ENCODE measurements around the gene TBXT.
A peak's percentile ranks its signal among the peaks of the same experiment; 100 is the strongest.

TBXT gene

DNA sequence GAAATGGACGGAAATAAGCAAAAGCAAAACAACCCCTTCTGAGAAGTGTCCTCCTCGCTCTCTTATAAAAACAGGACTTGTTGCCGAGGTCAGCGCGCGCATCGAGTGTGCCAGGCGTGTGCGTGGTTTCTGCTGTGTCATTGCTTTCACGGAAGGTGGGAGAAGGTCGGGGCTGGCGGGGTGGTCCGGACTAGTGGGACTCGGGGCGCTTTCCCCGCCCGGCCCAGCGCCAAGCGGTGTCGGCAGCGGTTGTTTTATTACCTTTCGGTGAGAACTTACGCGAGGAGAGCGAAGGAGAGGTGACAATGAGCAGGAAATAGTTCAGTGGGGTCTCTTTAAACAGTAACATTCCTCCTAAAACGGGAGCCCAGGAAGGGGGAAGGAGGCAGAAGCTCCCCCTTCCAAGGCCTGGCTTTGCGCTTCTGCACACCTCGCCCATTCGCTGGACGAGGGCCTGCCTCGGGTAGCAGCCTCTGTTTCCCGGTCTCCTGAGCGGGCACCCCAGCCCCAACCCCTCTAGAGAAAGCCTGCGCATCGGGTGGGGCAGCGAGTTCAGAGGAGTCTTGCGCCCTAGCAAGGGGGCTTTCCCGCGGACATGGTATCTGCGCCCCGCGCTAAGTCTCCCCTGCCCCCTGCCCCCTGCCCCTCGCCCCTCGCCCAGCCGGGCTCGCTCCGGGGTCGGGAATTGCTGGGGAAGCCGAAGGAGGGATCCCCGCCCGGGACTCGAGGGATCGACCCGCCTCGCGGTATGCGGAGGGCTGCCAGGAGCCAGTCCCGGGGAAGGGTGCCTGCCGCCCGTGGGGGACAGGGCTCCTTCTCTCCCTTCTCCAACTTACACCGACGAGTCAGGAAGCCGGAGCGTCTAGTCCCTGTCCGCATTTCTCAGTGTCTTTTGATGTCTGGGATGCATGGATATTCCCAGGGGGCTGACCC is 1.2 kb upstream of the TBXT start:
- no peaks in the 10 kb centered on the region for H3K9me3 ChIP-seq (ENCODE audit: insufficient read depth, low read depth, low read length)
- H3K36me3 ChIP-seq (ENCODE audit: insufficient read depth, low read depth, low read length) = no peaks in the 10 kb centered on the region
- peak overlapping the region; percentile 70 for H3K4me3 ChIP-seq (ENCODE audit: low read length)
- H3K27ac ChIP-seq (ENCODE audit: low read length) = no peak overlapping the region
- peaks cover 16% of the 10 kb centered on the region; the same call in 1 of the 2 replicates for H3K4me1 ChIP-seq (ENCODE audit: insufficient read depth, low read length)
- H3K9ac ChIP-seq (ENCODE audit: low read depth, low read length) = no peak overlapping the region
- H3K27me3 ChIP-seq (ENCODE audit: insufficient read depth, low read length) = peaks cover 100% of the 10 kb centered on the region

DNA sequence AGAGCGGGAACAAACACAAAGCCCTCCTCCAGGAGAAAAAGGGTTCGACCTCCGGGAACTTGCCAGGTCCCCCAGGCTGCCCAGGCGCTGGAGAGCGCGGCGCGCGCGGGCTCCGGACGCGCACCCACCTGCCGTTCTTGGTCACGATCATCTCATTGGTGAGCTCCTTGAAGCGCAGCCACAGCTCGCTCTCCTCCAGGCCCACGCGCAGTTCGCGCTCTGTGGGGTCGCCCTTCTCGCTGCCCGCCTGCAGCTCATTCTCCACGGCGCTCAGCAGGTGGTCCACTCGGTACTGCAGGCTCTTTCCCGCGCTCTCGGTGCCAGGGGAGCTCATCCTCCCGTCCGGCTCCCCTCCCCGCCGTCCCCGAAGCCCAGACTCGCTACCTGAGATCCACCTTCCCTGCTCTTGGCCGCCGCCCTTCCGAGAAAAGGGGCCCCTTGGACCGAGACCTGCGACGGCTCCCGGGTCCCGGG is 356 bp downstream of the TBXT start:
- Histone ChIP-seq H3K27me3 (ENCODE audit: insufficient read depth, low read length) (peaks cover 100% of the 10 kb centered on the region), H3K9ac (ENCODE audit: low read depth, low read length) (no peak overlapping the region), H3K36me3 (ENCODE audit: insufficient read depth, low read depth, low read length) (no peaks in the 10 kb centered on the region), H3K9me3 (ENCODE audit: insufficient read depth, low read depth, low read length) (no peaks in the 10 kb centered on the region), H3K4me3 (ENCODE audit: low read length) (peak overlapping the region; percentile 68), H3K27ac (ENCODE audit: low read length) (no peak overlapping the region), H3K4me1 (ENCODE audit: insufficient read depth, low read length) (peaks cover 7% of the 10 kb centered on the region; the same call in 1 of the 2 replicates)

DNA sequence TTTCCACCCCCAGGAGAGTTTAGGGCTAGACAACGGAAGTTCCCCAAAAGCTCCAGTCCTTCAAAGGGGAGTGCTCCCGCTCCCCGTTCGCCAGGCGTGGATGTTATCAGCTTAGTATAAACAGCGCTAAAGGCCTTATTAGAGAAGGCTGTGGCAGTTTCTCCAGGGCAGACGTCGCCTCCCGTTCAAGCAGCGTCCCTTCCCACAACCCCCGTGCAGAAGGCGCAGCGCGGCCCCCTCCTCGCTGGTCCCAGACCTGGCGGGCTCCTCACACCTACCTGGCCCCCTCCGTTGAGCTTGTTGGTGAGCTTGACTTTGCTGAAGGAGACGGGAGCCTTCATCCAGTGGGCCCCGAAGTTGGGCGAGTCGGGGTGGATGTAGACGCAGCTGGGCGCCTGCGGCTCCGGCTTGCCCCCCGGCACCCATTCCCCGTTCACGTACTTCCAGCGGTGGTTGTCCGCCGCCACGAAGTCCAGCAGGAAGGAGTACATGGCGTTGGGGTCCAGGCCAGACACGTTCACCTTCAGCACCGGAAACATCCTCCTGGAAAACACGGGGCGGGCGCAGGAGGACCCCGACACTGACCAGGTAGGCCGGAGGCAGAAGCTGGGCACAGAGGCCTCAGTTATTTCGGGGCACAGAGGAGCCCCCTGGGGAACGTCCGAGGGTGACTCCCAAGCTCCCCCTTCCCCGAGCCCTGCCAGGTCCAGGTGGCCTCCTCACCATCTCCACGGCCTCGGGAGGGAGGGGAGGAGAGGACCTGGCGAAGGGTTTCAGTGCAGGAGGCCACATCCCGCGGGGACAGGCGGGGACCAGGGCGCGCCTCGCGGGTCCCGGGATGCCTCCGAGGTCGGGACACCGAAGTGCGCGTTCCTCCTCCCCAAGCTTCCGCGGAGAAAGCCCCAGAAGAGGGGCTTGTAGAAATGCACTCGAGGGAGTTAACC is 1.1 kb downstream of the TBXT start:
- peaks cover 99% of the 10 kb centered on the region for H3K27me3 ChIP-seq (ENCODE audit: insufficient read depth, low read length)
- H3K4me1 ChIP-seq (ENCODE audit: insufficient read depth, low read length) = peaks cover 7% of the 10 kb centered on the region; the same call in 1 of the 2 replicates
- H3K4me3 ChIP-seq (ENCODE audit: low read length) = peak overlapping the region; percentile 68
- H3K27ac ChIP-seq (ENCODE audit: low read length) = no peak overlapping the region
- no peaks in the 10 kb centered on the region for H3K9me3 ChIP-seq (ENCODE audit: insufficient read depth, low read depth, low read length)
- no peaks in the 10 kb centered on the region for H3K36me3 ChIP-seq (ENCODE audit: insufficient read depth, low read depth, low read length)
- H3K9ac ChIP-seq (ENCODE audit: low read depth, low read length) = no peak overlapping the region

DNA sequence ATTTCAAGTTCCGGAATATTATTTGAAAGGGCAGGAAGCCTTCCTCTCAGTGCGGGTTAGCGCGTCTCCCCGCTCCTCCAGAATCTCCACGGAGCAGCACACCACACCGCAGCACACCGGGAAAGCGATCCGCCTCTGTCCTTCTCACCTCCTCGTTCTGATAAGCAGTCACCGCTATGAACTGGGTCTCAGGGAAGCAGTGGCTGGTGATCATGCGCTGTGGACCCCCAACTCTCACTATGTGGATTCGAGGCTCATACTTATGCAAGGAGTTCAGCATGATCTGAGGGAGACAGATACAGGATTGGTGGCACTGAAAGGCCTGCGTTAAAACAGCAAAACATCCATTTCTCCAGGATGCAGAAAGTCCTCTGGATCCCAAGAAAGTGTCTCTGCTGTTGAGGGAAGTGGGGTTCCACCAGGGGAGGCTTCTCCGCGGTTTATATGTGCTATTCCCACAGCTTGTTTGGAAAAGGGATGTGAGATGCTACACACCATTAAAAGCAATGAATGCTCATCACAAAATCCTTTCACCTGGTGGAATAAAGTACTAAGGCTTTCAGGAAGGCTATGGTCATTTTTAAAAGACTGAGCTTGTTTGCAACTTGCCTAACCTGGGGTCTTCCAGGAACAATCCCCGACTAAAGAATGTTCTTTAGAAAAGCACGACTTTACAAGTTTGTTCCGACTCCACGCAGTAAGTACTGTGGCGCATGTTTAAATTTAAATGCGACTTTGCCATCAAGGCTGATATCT is 1.9 kb downstream of the TBXT start:
- Histone ChIP-seq H3K4me1 (ENCODE audit: insufficient read depth, low read length) (peaks cover 7% of the 10 kb centered on the region; the same call in 1 of the 2 replicates), H3K4me3 (ENCODE audit: low read length) (peak overlapping the region; percentile 68), H3K9me3 (ENCODE audit: insufficient read depth, low read depth, low read length) (no peaks in the 10 kb centered on the region), H3K27me3 (ENCODE audit: insufficient read depth, low read length) (peaks cover 91% of the 10 kb centered on the region), H3K9ac (ENCODE audit: low read depth, low read length) (no peak overlapping the region), H3K27ac (ENCODE audit: low read length) (no peak overlapping the region), H3K36me3 (ENCODE audit: insufficient read depth, low read depth, low read length) (no peaks in the 10 kb centered on the region)

GRCh38 chr6:166162599-166163342 is 4.9 kb downstream of the TBXT start:
- Histone ChIP-seq H3K9ac (ENCODE audit: low read depth, low read length) (no peak overlapping the region), H3K36me3 (ENCODE audit: insufficient read depth, low read depth, low read length) (no peaks in the 10 kb centered on the region), H3K4me3 (ENCODE audit: low read length) (no peak overlapping the region), H3K27ac (ENCODE audit: low read length) (no peak overlapping the region), H3K27me3 (ENCODE audit: insufficient read depth, low read length) (peaks cover 70% of the 10 kb centered on the region), H3K4me1 (ENCODE audit: insufficient read depth, low read length) (no peaks in the 10 kb centered on the region; the same call in 1 of the 2 replicates), H3K9me3 (ENCODE audit: insufficient read depth, low read depth, low read length) (no peaks in the 10 kb centered on the region)

DNA sequence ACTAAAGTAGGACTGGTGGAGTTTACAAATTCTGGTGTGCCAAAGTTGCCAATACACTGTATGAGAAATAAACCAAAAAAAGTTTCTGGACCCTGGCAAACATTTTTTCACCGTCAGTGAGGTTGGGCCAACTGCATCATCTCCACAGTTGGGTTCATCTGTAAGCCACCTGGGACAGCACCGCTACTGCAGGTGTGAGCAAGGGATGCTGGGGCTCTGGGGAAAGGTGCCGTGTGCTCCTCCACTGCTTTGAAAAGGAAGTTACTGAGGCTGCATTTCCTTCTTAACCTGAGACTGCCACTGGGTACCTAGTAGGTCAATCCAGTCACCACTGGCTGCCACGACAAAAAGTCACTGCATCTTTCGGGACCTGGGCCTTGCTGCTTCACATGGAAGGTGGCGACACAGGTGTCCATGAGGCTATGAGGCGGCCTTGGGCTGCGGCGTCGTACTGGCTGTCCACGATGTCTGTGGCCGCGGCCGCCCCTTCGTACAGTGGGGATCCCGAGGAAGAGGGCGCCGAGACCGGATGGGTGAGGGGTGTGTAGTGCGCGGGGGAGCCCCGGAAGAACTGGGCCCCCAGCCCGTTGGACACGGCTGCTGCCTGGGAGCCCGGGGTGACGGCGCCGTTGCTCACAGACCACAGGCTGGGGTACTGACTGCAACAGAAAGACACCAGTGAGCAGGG is 9.6 kb downstream of the TBXT start:
- H3K4me1 ChIP-seq (ENCODE audit: insufficient read depth, low read length) = no peaks in the 10 kb centered on the region; the same call in 1 of the 2 replicates
- H3K27me3 ChIP-seq (ENCODE audit: insufficient read depth, low read length) = peaks cover 23% of the 10 kb centered on the region
- H3K9ac ChIP-seq (ENCODE audit: low read depth, low read length) = no peak overlapping the region
- no peaks in the 10 kb centered on the region for H3K36me3 ChIP-seq (ENCODE audit: insufficient read depth, low read depth, low read length)
- H3K4me3 ChIP-seq (ENCODE audit: low read length) = no peak overlapping the region
- no peak overlapping the region for H3K27ac ChIP-seq (ENCODE audit: low read length)
- no peaks in the 10 kb centered on the region for H3K9me3 ChIP-seq (ENCODE audit: insufficient read depth, low read depth, low read length)

- H3K27ac ChIP-seq (ENCODE audit: low read length) = no peak overlapping the region
Observed at GRCh38 chr6:166156942-166157341, 10.7 kb downstream of the TBXT start.

DNA sequence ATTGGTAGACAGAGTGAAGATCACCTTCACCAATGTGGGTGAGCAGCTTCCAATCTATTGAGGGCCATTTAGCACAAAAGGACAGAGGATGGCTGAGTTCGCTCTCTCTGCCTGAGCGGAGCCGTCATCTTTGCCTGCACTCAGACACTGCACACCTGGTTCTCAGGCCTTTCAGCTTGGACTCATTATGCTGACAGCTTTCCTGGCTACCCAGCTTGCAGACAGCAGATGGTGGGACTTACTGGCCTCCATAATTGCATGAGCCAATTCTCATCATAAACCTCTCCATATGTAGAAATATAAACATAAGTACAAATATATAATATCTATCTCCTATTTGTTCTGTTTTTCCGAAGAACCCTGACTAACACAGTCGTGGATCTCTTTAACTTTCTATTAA is 13.7 kb downstream of the TBXT start:
- H3K9me3 ChIP-seq (ENCODE audit: insufficient read depth, low read depth, low read length) = peaks cover 8% of the 10 kb centered on the region
- no peaks in the 10 kb centered on the region for H3K27me3 ChIP-seq (ENCODE audit: insufficient read depth, low read length)
- H3K9ac ChIP-seq (ENCODE audit: low read depth, low read length) = no peak overlapping the region
- H3K36me3 ChIP-seq (ENCODE audit: insufficient read depth, low read depth, low read length) = no peaks in the 10 kb centered on the region
- no peak overlapping the region for H3K27ac ChIP-seq (ENCODE audit: low read length)
- H3K4me3 ChIP-seq (ENCODE audit: low read length) = no peak overlapping the region
- H3K4me1 ChIP-seq (ENCODE audit: insufficient read depth, low read length) = no peaks in the 10 kb centered on the region

More at GRCh38 chr6:166156942-166157341, 10.7 kb downstream of the TBXT start:
- no peak overlapping the region for H3K4me3 ChIP-seq (ENCODE audit: low read length)
- no peak overlapping the region for H3K9ac ChIP-seq (ENCODE audit: low read depth, low read length)
- H3K4me1 ChIP-seq (ENCODE audit: insufficient read depth, low read length) = no peaks in the 10 kb centered on the region; the same call in 1 of the 2 replicates
- no peaks in the 10 kb centered on the region for H3K9me3 ChIP-seq (ENCODE audit: insufficient read depth, low read depth, low read length)
- H3K36me3 ChIP-seq (ENCODE audit: insufficient read depth, low read depth, low read length) = no peaks in the 10 kb centered on the region
- peaks cover 12% of the 10 kb centered on the region for H3K27me3 ChIP-seq (ENCODE audit: insufficient read depth, low read length)

GRCh38 chr6:166152660-166153059 is 15.0 kb downstream of the TBXT start:
- H3K9ac ChIP-seq (ENCODE audit: low read depth, low read length) = no peak overlapping the region
- no peaks in the 10 kb centered on the region for H3K4me1 ChIP-seq (ENCODE audit: insufficient read depth, low read length)
- H3K27me3 ChIP-seq (ENCODE audit: insufficient read depth, low read length) = no peaks in the 10 kb centered on the region
- H3K9me3 ChIP-seq (ENCODE audit: insufficient read depth, low read depth, low read length) = peaks cover 8% of the 10 kb centered on the region
- no peak overlapping the region for H3K4me3 ChIP-seq (ENCODE audit: low read length)
- no peaks in the 10 kb centered on the region for H3K36me3 ChIP-seq (ENCODE audit: insufficient read depth, low read depth, low read length)
- H3K27ac ChIP-seq (ENCODE audit: low read length) = no peak overlapping the region

- Histone ChIP-seq H3K4me1 (ENCODE audit: insufficient read depth, low read length) (no peaks in the 10 kb centered on the region), H3K36me3 (ENCODE audit: insufficient read depth, low read depth, low read length) (no peaks in the 10 kb centered on the region), H3K27ac (ENCODE audit: low read length) (no peak overlapping the region), H3K4me3 (ENCODE audit: low read length) (no peak overlapping the region), H3K9ac (ENCODE audit: low read depth, low read length) (no peak overlapping the region), H3K27me3 (ENCODE audit: insufficient read depth, low read length) (no peaks in the 10 kb centered on the region), H3K9me3 (ENCODE audit: insufficient read depth, low read depth, low read length) (peaks cover 8% of the 10 kb centered on the region)
Observed at GRCh38 chr6:166151798-166152197, 15.9 kb downstream of the TBXT start.
